CD14-positive monocyte (primary cell): Measurements from ENCODE around the gene CXCR1. TPM values are rescaled to one million over a fixed set of nuclear protein-coding genes. Genes with fewer than 3 reads are reported as not detected.

Source experiments
- DNase-seq, 3 donors: peaks; one replicate each; pipeline ENCODE4 v3.0.0-alpha.2; 2011 to 2022
- H2AFZ ChIP-seq: 2 replicates; pipeline ENCODE4 v1.6.0; 2012; ENCODE audit warnings: mild to moderate bottlenecking, low read depth, low read length, inconsistent platforms; ENCODE audit not compliant: insufficient read depth, poor library complexity, severe bottlenecking
- H3K27ac ChIP-seq, 2 donors: 1 replicate in 1 of 2; 2 replicates in 1 of 2; pipeline ENCODE4 v1.5.1; 2012 to 2013; ENCODE audit warnings: low read length in 2 of 2, control low read depth in 1 of 2, inconsistent platforms in 1 of 2, low read depth in 1 of 2, mild to moderate bottlenecking in 1 of 2
- H3K27me3 ChIP-seq, 2 donors: one replicate each; pipeline versions ENCODE4 v1.6.0 to v1.6.1; 2011 to 2013; ENCODE audit warnings: low read length in 2 of 2; ENCODE audit not compliant: control insufficient read depth in 2 of 2, insufficient read depth in 2 of 2
- H3K36me3 ChIP-seq, 2 donors: replicated peaks in 1 of 2; 1 replicate in 1 of 2; 2 replicates in 1 of 2; pipeline versions ENCODE4 v1.5.1 to v1.6.1; 2012 to 2013; ENCODE audit warnings: low read length in 2 of 2, control low read depth in 1 of 2, inconsistent platforms in 1 of 2, mild to moderate bottlenecking in 1 of 2; ENCODE audit not compliant: insufficient read depth in 2 of 2, control insufficient read depth in 1 of 2
- H3K4me1 ChIP-seq, 2 donors: 1 replicate in 1 of 2; 2 replicates in 1 of 2; pipeline versions ENCODE4 v1.5.1 to v1.6.1; 2012 to 2013; ENCODE audit warnings: low read length in 2 of 2, control low read depth in 1 of 2, inconsistent platforms in 1 of 2, mild to moderate bottlenecking in 1 of 2, moderate library complexity in 1 of 2; ENCODE audit not compliant: insufficient read depth in 2 of 2, control insufficient read depth in 1 of 2
- H3K4me2 ChIP-seq: replicated peaks from 2 replicates; pipeline ENCODE3; 2012; ENCODE audit warnings: low read length, moderate library complexity, mild to moderate bottlenecking; ENCODE audit not compliant: poor library complexity, severe bottlenecking; ENCODE audit errors: extremely low read depth
- H3K4me3 ChIP-seq, 3 experiments: fragments of 200-600 bp in 1 of 3; sonication (generic) in 1 of 3; replicated peaks in 1 of 3; 1 replicate in 2 of 3; 2 replicates in 1 of 3; pipeline ENCODE4 v1.5.1; 2011 to 2013; ENCODE audit warnings: low read length in 3 of 3, mild to moderate bottlenecking in 3 of 3, control low read depth in 2 of 3, low read depth in 2 of 3, inconsistent platforms in 1 of 3, moderate library complexity in 1 of 3
- H3K79me2 ChIP-seq: 2 replicates; pipeline ENCODE4 v1.6.0; 2012; ENCODE audit warnings: mild to moderate bottlenecking, control low read depth, inconsistent platforms, low read length, moderate library complexity; ENCODE audit not compliant: insufficient read depth
- H3K9ac ChIP-seq: 2 replicates; pipeline ENCODE4 v1.6.0; 2017; ENCODE audit warnings: low read length, mild to moderate bottlenecking; ENCODE audit not compliant: insufficient read depth, poor library complexity, severe bottlenecking
- H3K9me3 ChIP-seq, 2 donors: replicated peaks in 1 of 2; 1 replicate in 1 of 2; 2 replicates in 1 of 2; pipeline versions ENCODE4 v1.5.1 to v1.6.1; 2012 to 2013; ENCODE audit warnings: low read length in 2 of 2, control low read depth in 1 of 2; ENCODE audit not compliant: control insufficient read depth in 1 of 2, insufficient read depth in 1 of 2
- H4K20me1 ChIP-seq: 2 replicates; pipeline ENCODE4 v1.6.0; 2012; ENCODE audit warnings: mild to moderate bottlenecking, low read length, control low read depth, moderate library complexity; ENCODE audit not compliant: insufficient read depth
- H3K27ac Mint-ChIP-seq, 7 donors: one replicate each; pipeline ENCODE4 v1.8.0; 2020; ENCODE audit warnings: mild to moderate bottlenecking in 7 of 7, mixed read lengths in 7 of 7, moderate library complexity in 6 of 7, inconsistent platforms in 2 of 7
- H3K27me3 Mint-ChIP-seq, 3 donors: one replicate each; pipeline ENCODE4 v1.8.0; 2021 to 2022; ENCODE audit warnings: low read depth in 3 of 3, mild to moderate bottlenecking in 3 of 3, mixed read lengths in 3 of 3, moderate library complexity in 3 of 3, inconsistent platforms in 1 of 3
- H3K36me3 Mint-ChIP-seq, 2 donors: one replicate each; pipeline ENCODE4 v1.8.0; 2020; ENCODE audit warnings: mixed read lengths in 2 of 2, inconsistent platforms in 1 of 2, mild to moderate bottlenecking in 1 of 2
- H3K4me1 Mint-ChIP-seq: one replicate; pipeline ENCODE4 v1.8.0; 2020; ENCODE audit warnings: mild to moderate bottlenecking, mixed read lengths
- H3K4me3 Mint-ChIP-seq, 2 donors: one replicate each; pipeline ENCODE4 v1.8.0; 2020; ENCODE audit warnings: mild to moderate bottlenecking in 2 of 2, mixed read lengths in 2 of 2, moderate library complexity in 1 of 2
- H3K9me3 Mint-ChIP-seq, 7 donors: one replicate each; pipeline ENCODE4 v1.8.0; 2020 to 2022; ENCODE audit warnings: mixed read lengths in 7 of 7, mild to moderate bottlenecking in 6 of 7, moderate library complexity in 6 of 7, inconsistent platforms in 2 of 7
- WGBS: methylation state at CpG from one replicate; pipeline ENCODE4 v1.1.5; 2013; ENCODE audit warnings: missing lambda C conversion rate; ENCODE audit not compliant: insufficient coverage; 5-methylcytosine and 5-hydroxymethylcytosine counted together
- intact Hi-C, 2 donors: fragments of 100-400 bp; cut with micrococcal nuclease; formaldehyde crosslinking; loops; one replicate each; pipeline versions ENCODE4 v1.15.0 to v1.15.1; 2023
- polyA plus RNA-seq, 3 donors: library from polyadenylated mRNA; depleted of rRNA in 1 of 3; unstranded in 2 of 3; stranded (reverse) in 1 of 3; fragments of 300-500 nt in 2 of 3; fragments of >200 nt in 1 of 3; fragmentation: Illumina TruSeq in 2 of 3; gene quantifications; 1 replicate in 2 of 3; 2 replicates in 1 of 3; pipeline ENCODE4 v1.2.3, GENCODE V29; 2012 to 2021
- TF ChIP-seq, protein P1 (sequence below): fragments of 200-600 bp; IDR thresholded peaks from one replicate; pipeline ENCODE4 v1.8.0; 2022; ENCODE audit warnings: antibody characterized with exemption, mild to moderate bottlenecking

CXCR1 gene
- polyA plus RNA-seq, 3 donors, result 0.44 to 2.4 (median 0.59) TPM

DNA sequence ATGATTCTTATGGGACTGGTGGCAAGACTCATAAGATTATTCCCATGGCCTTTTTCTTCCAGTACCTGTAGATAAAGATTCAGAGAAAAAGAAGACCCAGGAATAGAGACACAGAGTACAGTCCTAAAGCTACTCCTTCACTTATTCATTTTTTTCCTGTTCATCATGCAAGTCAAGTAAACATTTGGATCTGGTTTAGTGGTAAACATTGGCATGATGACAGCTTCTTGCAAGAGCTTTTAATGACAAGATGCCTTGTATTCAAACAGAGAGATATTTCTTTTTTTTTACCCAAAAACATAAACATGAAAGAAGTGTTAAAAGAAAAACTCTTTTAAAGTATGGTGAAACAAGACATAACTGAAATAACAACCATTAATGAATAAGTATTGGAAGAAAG, 20.7 kb downstream of the CXCR1 start:
- Histone ChIP-seq H3K9me3 (peaks cover 0 to 11% of the 10 kb centered on the region in 2 donors), H2AFZ (peak overlapping the region; percentile 23), H3K27ac (no peak overlapping the region), H3K27me3 (no peaks in the 10 kb centered on the region), H3K36me3 (no peaks in the 10 kb centered on the region), H4K20me1 (no peaks in the 10 kb centered on the region), H3K4me2 (no peak overlapping the region), H3K4me1 (peaks cover 7 to 14% of the 10 kb centered on the region in 2 donors), H3K79me2 (no peaks in the 10 kb centered on the region), H3K4me3 (no peak overlapping the region), H3K9ac (no peak overlapping the region)
- intact Hi-C loops, result no loop called here
- TF ChIP-seq, protein P1, sequence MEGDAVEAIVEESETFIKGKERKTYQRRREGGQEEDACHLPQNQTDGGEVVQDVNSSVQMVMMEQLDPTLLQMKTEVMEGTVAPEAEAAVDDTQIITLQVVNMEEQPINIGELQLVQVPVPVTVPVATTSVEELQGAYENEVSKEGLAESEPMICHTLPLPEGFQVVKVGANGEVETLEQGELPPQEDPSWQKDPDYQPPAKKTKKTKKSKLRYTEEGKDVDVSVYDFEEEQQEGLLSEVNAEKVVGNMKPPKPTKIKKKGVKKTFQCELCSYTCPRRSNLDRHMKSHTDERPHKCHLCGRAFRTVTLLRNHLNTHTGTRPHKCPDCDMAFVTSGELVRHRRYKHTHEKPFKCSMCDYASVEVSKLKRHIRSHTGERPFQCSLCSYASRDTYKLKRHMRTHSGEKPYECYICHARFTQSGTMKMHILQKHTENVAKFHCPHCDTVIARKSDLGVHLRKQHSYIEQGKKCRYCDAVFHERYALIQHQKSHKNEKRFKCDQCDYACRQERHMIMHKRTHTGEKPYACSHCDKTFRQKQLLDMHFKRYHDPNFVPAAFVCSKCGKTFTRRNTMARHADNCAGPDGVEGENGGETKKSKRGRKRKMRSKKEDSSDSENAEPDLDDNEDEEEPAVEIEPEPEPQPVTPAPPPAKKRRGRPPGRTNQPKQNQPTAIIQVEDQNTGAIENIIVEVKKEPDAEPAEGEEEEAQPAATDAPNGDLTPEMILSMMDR, result no peak
- H3K4me1 Mint-ChIP-seq, result peaks cover 21% of the 10 kb centered on the region
- peaks cover 5 to 11% (median 9%) of the 10 kb centered on the region in 7 donors for H3K9me3 Mint-ChIP-seq
- peaks cover 1 to 6% (median 5%) of the 10 kb centered on the region in 3 donors for H3K27me3 Mint-ChIP-seq
- DNase-seq, result no peak
- H3K27ac Mint-ChIP-seq, result no peak overlapping the region
- no peak overlapping the region for H3K4me3 Mint-ChIP-seq
- H3K36me3 Mint-ChIP-seq, result no peaks in the 10 kb centered on the region

DNA sequence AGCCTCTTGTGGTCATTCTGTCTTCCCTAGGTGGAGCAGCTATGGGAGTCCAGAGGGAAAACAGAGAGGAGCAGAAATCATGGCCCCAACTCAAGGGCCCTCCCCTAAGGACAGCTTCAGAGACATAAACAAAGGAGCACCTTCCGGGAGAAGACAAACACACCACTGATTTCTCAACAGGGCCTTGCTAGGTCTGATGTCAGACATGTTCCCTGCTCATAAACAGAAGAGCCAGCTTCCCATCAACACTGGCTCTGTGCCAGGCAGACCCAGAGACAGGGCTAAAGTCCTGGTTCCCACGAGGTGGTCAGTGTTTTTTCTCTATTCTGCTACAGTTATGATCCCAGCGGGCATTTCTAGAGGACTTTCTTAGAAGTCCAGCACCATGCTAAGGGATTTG, 21.6 kb downstream of the CXCR1 start:
- Histone ChIP-seq H3K79me2 (no peaks in the 10 kb centered on the region), H3K27me3 (no peaks in the 10 kb centered on the region), H3K9ac (no peak overlapping the region), H2AFZ (no peak overlapping the region), H3K4me1 (peaks cover 5 to 13% of the 10 kb centered on the region in 2 donors), H4K20me1 (no peaks in the 10 kb centered on the region), H3K4me2 (no peak overlapping the region), H3K36me3 (no peaks in the 10 kb centered on the region), H3K27ac (no peak overlapping the region), H3K9me3 (peaks cover 0 to 11% of the 10 kb centered on the region in 2 donors), H3K4me3 (no peak overlapping the region)
- H3K27me3 Mint-ChIP-seq, result peaks cover 1 to 6% (median 5%) of the 10 kb centered on the region in 3 donors
- intact Hi-C loops, result no loop called here
- no peak for DNase-seq
- TF ChIP-seq, protein P1, result no peak
- 90% methylated on average over 2 of the region's 3 CpGs for WGBS
- peaks cover 5 to 11% (median 9%) of the 10 kb centered on the region in 7 donors for H3K9me3 Mint-ChIP-seq
- H3K27ac Mint-ChIP-seq, result peak overlapping the region in 1 of 7 donors; percentile 32
- H3K36me3 Mint-ChIP-seq, result no peaks in the 10 kb centered on the region
- H3K4me1 Mint-ChIP-seq, result peaks cover 20% of the 10 kb centered on the region
- no peak overlapping the region for H3K4me3 Mint-ChIP-seq
